ENCODE data around the gene MPRIP.

DNA sequence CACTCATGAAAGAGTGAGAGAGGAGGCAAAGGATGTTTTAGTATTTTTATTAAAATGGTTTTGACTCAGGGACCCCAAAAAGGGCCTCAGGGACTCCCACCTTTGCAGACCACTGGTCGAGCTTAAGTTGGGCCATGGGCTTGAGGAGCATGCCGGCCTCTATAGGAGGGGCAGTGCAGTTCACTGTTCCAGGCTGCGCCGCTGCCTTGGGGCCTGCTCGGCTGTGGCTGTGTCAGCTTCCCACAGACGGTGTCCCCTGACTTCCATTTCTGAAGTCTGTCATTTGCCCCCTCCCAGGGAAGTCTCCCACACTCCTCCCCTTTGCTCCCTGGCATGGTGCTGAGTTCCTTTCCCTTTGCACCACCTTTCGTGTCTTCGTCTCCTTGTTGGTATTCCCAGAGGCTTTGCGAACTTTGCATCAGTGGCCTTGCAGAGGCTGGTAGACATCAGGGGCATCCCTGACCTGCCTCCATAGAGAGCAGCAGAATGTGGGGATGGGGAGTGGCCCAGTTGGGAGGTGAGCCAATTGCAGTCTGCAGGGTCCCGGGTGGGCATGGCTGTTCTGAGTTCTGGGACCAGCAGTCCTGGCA, 17.1 kb downstream of the MPRIP start:
- TF ChIP-seq, protein P1, sequence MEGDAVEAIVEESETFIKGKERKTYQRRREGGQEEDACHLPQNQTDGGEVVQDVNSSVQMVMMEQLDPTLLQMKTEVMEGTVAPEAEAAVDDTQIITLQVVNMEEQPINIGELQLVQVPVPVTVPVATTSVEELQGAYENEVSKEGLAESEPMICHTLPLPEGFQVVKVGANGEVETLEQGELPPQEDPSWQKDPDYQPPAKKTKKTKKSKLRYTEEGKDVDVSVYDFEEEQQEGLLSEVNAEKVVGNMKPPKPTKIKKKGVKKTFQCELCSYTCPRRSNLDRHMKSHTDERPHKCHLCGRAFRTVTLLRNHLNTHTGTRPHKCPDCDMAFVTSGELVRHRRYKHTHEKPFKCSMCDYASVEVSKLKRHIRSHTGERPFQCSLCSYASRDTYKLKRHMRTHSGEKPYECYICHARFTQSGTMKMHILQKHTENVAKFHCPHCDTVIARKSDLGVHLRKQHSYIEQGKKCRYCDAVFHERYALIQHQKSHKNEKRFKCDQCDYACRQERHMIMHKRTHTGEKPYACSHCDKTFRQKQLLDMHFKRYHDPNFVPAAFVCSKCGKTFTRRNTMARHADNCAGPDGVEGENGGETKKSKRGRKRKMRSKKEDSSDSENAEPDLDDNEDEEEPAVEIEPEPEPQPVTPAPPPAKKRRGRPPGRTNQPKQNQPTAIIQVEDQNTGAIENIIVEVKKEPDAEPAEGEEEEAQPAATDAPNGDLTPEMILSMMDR (IDR thresholded peaks at IDR 0.05) = no peak
- TF ChIP-seq EP300 (IDR thresholded peaks at IDR 0.05) (no peak), POLR2A (IDR thresholded peaks at IDR 0.05) (no peak), POLR2AphosphoS5 (IDR thresholded peaks at IDR 0.05) (no peak)
